A549 (cell line): ENCODE measurements around the gene FAM131B.

ENCODE experiments used
- CBX2 ChIP-seq: fragments of 200-600 bp; sonication (generic); IDR thresholded peaks from 2 replicates; pipeline ENCODE4 v1.6.1; 2016; ENCODE audit warnings: low read depth, mild to moderate bottlenecking, borderline replicate concordance
- CBX8 ChIP-seq: fragments of 200-600 bp; sonication (generic); IDR thresholded peaks from 2 replicates; pipeline ENCODE4 v1.6.1; 2016
- CEBPB ChIP-seq, 2 experiments: fragments of >200 bp in 1 of 2; sonication (Bioruptor Twin) in 1 of 2; formaldehyde crosslinking in 1 of 2; IDR thresholded peaks; 2 replicates each; pipeline ENCODE4 v1.6.1; 2012 to 2016
- POLR2A ChIP-seq: IDR thresholded peaks from 2 replicates; pipeline ENCODE4 v1.6.1; 2012; ENCODE audit warnings: mild to moderate bottlenecking, low read length
- SMC3 ChIP-seq: fragments of >200 bp; sonication (Bioruptor Twin); formaldehyde crosslinking; IDR thresholded peaks from 3 replicates; pipeline ENCODE4 v1.6.1; 2018; ENCODE audit warnings: inconsistent platforms
- TF ChIP-seq, protein P1 (sequence below): fragments of >200 bp; sonication (Bioruptor Twin); formaldehyde crosslinking; IDR thresholded peaks from 3 replicates; pipeline ENCODE4 v1.5.1; 2016

DNA sequence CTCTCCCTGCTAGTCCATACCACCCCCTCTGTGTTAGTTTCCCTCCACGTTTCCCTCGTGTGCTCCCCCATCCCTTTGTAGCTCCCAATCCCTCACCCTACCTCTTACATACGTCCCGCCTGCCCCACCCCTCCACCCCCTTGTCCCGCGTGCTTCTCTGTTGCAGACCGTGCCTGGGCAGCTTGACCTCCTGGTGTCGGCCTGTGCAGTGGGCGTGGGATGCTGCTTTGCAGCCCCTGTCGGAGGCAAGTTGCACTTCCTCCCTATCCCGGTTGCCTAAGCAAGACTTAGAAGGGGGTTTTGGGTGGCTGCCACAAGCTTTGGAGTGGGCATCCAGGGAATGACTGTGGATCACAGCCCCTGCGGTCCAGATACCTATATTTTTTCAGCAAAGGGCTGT lies 38.9 kb downstream of the FAM131B start:
- TF ChIP-seq, protein P1, sequence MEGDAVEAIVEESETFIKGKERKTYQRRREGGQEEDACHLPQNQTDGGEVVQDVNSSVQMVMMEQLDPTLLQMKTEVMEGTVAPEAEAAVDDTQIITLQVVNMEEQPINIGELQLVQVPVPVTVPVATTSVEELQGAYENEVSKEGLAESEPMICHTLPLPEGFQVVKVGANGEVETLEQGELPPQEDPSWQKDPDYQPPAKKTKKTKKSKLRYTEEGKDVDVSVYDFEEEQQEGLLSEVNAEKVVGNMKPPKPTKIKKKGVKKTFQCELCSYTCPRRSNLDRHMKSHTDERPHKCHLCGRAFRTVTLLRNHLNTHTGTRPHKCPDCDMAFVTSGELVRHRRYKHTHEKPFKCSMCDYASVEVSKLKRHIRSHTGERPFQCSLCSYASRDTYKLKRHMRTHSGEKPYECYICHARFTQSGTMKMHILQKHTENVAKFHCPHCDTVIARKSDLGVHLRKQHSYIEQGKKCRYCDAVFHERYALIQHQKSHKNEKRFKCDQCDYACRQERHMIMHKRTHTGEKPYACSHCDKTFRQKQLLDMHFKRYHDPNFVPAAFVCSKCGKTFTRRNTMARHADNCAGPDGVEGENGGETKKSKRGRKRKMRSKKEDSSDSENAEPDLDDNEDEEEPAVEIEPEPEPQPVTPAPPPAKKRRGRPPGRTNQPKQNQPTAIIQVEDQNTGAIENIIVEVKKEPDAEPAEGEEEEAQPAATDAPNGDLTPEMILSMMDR: no peak
- TF ChIP-seq CBX8: no peak
- TF ChIP-seq CBX2: no peak
- no peak for TF ChIP-seq POLR2A
- TF ChIP-seq CEBPB (IDR thresholded peaks at IDR 0.05): no peak
- TF ChIP-seq SMC3: no peak
